Ecto neural progenitor cell (in vitro differentiated cells): ENCODE data around the gene MAP4K4.

Experiments
- DNase-seq: peaks from one replicate; pipeline ENCODE4 v3.0.0-alpha.2; 2018; ENCODE audit warnings: low spot score

Gene MAP4K4

DNA sequence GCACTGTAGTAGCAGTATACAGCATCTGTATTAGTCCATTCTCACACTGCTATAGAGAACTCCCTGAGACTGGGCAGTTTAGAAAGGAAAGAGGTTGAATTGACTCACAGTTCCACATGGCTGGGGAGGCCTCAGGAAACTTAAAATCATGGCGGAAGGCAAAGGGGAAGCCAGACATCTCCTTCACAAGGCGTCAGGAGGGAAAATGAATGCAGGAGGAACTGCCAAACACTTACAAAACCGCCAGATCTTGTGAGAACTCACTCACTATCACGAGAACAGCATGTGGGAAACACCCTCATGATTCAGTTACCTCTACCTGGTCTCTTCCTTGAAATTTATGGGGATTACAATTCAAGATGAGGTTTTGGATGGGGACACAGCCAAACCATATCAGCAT, 25.4 kb downstream of the MAP4K4 start:
- DNase-seq, result no peak

DNA sequence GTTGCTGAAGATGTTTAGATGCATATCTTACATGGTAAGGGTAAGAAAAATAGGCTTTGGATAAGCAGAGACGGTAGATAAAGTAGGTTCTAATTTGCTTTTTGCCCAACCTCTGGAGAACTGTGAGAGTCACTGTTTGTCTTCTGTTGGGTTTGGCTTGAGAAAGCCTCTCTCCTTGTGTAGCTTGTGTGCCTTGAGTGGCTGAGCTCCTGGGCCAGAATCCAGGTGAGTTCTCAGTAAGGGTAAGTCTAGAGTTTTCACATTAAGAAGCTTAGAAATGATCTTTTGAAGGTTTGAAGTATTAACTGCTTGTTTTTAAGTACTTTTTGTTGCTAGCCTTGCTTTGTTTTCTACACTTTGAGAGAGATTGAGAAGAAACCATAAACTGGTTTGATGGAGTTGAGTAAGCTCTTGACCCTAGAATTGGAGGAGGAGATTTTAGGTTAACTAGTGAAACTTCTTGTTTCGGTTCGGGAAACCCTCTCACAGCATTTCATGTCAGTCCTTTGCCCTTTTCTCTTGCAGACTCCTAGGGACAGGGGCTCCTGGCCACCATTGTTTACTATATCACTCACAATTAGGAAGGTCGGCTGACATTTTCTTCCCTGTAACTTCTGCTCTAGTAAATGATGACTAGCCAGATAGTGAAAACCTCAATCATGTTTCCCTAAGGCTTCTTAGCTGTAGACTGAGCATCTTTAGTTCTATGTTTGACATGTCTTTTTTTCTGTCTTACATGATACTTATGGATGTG, 26.0 kb downstream of the MAP4K4 start:
- no peak for DNase-seq

DNA sequence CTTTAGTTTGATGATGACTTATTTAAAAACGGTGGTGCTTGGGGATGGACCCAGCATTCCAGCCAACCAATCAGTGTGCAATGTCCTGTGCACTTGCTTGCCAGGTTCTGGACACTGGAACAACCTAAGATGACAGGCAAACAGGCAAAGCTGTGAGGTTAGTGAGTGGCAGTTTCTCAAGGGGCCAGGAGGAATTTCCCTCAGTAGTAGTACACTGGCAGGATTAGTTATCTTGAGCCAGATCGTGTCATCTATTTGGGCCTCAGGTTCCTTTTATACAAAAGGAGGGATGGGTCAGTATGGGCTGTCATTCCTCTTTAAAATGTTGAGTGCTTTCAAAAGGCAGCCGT, 26.6 kb downstream of the MAP4K4 start:
- no peak for DNase-seq

DNA sequence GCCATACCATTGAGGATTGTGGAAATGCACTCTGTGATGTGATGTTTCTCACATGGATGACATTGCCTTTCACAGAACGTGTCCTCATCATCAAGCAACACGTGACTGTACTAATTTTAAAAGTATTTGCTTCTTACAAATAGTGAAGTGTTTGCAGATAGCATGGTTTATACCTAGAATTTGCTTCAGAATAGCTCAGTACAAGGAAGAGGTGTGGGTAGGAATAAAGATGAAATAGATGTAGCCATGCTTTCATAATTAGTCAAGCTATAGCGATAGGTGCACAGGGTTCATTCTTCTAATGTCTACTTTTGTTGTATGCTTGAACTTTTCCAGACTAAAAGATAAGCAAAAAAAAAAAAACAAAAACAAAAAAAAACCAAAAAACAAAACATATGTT, 27.5 kb downstream of the MAP4K4 start:
- DNase-seq, result no peak

DNA sequence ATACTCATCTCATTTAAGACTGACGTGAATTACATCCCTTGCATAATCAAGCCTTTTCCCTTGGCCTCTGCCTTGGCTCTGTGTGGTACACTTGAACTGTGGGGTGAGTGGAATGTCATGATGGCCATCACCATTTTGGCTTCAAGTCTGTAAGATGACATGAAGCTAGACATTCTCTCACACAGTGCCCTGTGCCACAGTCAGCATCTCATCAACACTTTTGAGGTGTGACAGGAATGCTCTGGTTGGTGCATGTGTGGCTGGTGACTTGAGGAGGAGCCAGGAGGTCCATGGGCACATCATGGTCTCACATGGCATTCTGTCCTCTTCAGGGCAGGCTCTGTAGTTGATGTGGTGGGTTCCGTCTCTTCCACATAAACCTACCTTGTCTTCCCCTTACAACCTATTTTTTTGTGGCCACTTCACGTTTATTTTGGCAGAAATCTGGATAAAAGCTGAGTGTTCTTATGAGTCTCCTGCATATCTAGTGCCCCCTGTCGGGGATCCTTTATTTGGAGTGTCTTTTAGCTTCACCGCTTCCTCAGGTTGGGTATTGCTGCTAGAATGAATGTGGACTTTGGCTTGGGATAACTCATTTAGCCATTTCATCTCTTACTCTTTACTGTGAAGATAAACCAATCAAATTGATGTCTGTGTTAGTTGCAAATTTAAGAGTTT, 28.1 kb downstream of the MAP4K4 start:
- no peak for DNase-seq

DNA sequence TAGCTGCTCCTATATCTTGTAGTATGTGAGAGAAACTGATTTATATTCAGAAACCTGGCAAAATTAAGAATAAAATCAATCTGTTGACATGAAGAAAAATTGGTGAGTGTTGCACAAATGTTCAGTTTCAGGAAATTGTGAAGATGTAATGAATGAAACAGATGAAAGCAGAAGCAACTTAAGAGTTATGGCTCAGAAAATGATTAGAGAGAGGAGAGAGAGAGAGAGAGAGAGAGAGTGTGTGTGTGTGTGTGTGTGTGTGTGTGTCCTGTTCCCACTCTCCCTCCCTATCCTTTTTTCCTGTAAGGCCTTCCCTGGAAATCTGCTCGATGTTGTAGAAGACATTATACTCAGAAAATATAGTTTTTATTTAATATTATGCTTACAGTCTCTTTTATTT, 31.4 kb downstream of the MAP4K4 start:
- DNase-seq, result no peak

DNA sequence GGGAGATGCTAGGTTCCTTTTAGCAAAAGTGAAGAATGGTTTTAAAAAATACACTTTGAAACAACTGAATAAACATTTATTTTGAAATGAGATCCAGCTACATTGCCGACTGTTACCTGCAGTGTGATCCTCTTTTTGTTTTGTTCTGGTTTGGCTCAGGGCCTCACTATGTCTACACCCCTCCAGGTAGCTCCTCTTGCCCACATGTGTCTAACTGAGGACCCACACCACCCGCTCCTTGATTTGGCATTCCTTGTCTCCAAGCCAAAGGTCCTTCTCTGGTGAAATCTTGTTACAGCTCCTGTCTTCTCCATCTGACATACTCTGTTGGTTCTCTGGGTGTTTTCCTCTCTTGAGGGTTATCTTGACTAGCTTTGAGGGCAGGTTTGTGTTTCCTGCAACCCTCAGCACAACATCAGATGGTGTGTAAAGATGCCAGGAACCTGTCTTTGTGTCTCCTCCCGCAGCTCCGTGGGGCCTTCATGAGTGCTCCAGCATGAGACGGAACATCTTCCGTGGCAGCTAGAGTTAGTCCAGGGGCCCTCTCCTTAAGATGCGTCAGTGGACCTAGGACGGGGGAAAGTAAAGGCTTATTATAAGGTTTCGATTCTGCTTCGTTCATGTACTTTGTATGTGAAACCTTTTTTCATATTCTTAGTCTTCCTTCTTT, 32.1 kb downstream of the MAP4K4 start:
- DNase-seq, result no peak

DNA sequence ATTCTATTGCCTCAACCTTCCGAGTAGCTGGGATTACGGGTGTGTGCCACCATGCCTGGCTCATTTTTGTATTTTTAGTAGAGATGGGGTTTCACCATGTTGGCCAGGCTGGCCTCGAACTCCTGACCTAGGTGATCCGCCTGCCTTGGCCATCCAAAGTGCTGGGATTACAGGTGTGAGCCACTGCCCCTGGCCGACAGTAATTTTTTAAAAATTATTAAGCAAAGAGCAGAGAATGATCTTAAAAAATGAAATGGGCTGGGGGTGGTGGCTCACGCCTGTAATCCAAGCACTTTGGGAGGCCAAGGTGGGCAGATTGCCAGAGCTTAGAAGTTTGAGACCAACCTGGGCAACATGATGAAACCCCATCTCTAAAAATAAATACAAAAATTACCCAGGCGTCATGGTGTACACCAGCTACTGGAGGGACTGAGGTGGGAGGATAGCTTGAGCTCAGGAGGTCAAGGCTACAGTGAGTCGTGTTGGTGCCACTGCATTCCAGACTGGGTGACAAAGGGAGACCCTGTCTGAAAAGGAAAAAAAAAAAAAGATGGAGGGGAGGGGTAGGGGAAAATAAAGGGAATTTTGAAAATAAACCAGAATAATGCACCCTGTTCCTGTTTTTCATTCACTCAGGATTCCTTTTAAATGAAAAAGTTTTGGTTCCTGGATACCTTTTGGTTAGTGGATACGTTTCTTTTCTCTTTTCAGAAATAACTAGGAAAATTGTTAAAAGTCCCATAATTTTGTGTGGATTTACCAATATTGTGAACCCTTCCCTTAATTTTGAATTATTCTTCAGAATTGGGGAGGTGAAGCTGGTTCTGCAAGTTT, 33.9 kb downstream of the MAP4K4 start:
- DNase-seq, result no peak

DNA sequence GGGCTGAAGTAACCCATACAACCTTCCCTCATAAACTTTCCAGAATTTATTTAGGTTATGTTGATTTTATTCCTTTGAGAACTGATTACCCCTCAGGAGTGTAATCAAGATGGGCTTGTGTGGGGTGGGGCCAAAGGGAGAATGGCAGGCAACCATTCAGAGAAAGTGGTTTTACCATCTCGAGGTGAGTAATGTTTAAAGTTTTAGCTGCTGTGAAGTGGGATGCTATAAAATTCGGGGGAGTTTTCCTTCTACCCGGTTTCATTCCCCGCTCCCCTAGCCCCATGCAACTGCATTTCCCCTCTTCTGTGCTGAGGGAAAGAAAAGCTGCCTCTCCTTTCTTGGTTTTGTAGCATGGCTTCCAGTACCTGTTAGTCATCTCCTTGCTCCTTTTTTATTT, 34.7 kb downstream of the MAP4K4 start:
- no peak for DNase-seq

DNA sequence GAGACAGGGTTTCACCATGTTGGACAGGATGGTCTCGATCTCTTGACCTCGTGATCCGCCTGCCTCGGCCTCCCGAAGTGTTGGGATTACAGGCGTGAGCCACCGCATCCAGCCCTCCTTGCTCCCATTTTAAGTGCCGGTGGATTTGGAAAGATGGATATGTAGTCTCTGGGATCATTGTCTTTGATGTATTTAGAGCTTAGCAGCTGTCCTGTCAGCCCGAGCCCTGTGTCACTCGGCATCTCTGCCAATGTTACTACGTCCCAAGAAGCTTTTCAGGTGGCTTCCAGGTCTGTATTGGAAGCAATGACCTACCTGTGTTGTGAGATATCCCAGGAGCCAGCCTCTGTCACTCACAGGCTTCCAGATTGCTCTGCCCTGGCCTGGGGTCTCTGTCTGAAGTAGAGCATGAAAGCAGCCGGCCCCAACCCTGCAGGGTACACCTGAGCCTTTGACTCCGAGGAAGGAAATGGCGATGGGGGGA, 35.3 kb downstream of the MAP4K4 start:
- DNase-seq, result no peak

DNA sequence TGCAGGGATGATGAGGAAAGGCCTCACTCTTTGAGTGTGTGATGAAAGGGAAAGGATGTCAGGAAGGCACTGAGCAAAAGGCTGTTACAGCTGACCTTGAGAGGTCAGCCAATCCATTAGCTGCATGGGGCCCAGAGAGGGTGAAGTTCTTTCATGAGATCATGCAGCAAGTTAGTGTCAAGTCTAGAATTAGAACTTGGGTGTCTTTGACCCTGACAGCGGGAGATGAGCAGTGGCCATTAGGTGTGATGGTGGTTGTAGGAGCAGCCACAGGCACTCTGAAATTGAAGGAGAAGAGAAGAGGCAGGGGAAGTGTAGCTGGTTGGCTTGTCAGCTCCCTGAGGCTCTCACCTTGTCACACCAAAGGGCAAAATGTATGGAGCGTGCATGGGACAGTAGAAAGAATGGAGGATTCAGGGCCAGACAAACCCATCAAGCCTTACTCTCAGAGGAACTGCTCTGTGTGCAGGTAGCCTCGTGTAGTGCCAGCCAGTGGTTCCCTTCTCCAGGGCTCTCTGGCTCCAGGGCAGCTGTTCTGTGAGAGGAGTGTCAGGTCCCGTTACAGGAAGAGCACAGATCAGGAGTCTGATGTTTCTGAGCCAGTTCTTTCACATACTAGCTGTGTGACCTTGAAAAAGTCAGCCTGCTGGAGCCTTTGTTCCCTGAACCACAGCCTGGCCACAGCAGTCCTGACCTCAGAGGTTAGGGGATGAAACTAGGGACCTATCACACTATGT, 35.9 kb downstream of the MAP4K4 start:
- no peak for DNase-seq

DNA sequence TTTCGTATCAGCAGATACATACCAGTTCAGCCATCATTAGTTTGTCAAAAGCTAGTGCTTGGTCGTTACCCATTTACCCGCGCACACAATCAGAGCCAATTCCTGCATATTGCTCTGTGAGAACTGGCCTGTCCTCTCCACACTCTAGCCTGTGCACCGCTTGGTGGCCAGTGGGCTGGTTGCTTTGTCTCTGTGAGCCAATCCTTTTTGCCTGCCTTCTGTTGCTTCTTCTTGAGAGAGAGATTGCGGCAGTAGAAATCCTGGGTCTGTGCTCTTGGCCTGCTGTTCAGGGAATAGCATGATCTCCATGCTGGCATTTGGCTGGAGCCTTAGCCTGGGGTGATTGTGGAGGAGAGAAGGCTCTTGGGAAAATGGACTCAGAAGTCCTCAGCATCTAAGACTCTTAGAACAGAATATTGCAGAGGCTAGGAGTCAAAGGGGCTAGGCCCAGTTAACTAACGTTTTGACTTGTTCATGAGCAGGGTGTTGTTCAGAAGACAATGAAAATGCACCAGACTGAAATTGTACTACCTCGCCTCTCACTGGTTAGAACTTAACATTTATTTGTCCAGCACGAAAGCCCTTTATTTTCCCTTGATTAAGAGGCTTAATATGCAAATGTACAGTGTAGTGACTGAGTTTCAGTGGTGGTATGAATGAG, 37.1 kb downstream of the MAP4K4 start:
- no peak for DNase-seq

DNA sequence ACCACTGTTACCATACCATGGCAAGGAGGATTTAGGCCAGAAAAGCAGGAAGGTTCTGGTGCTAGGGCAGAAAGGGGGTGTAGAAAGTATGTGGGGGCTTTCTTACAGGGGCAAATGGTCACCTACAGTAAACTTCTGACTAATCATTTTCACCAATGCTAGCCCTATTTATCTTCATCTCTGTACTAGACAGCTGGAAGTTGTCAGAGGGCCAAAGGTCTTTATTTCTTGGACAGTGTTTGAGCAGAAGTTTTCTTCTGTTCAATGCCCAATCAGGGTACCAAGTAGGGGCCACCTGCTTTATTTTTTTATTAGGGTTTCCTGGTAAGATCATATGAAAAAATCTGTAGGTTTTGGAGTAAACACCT, 37.6 kb downstream of the MAP4K4 start:
- DNase-seq, result no peak

DNA sequence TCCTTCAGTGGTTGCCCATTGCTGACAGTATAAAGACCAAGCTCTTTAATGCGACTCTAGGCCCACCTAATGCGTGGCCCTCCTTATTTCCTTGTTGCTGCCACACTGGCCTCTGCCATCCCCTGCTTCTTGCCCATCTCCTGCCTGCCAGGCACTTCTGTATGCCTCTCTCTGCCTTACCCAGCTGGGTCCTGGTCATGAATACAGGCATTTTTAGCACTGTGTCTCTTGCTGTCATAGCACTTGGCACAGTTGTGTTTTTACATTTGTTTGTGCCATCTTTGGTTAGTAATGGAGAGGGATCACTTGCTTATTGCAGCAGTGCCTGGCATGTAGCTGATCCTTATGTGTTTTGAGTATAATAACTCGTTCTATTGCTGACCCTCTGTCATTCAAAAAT, 38.7 kb downstream of the MAP4K4 start:
- DNase-seq, result no peak

DNA sequence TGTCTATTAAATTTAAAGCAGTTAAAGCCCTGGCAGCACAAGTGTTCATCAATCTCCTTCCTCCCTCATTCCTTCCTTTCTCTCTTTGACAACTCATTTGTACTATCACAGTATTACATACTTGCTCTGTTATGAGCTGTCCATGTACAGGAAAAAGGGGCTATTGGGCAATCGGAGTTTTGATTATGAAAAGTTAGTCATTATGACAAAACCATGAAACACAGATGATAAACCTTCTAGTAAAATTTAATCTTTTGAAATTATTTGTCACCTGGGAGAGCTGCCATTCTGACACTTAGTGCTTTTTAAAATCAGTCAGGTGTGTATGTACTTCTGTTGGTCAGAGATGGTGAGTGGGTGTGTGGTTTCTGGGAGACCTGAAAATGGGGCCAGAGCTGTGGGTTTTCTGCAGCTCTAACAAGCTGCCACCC, 39.4 kb downstream of the MAP4K4 start:
- DNase-seq, result no peak

DNA sequence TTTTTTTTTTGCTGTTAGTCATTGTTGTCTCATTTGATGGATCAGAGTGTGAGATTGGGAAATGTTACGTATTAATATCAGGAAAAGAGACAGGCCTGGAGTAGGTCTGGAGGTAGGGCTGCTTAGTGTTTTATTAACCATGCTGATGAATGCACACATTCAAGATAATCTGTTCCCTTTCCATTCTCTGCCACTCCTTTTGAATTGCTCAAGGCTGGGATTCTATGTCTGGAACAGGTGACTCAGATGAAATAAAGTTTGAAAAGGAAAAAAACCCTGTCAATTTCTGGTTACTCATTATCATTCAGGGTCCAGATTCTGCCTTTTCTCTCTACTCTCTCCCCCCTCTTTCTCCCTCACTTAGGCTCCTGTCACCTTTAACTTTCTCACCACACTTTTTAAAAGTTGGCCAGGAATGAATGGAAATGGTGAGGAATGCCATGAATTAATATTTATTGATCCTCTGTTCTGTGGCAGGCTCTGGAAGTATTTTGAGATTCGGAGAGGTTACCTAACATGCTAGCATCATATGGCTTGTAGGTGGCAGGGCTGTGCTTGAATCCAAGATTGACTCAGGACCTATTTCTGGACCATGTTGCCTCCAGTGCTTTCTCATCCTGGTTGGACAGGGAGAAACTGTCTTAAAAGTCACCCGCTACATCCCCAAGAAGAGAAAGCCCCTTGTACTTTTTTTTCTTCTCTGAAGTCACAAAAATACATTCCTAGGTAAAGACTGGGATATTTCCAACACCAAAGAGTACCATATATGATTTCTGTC, 40.2 kb downstream of the MAP4K4 start:
- no peak for DNase-seq

DNA sequence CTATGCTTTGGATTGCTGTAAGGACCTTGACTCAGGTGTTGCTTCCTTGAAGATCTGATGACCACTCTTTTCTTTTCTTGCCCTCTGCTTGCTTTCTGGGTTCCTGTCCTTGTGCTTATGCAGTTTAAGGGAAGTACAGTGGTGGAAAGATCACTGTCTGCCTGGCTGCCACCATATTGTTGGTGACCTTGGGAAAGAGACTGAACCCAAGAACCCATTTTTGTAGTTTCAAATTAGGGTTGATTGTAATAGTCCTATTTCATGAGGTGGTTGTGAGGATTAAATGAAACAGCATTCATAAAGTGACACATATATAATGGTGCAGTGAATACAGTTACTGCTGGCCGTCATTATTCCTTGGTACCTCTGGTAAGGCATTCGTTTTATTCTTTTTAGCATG, 41.1 kb downstream of the MAP4K4 start:
- DNase-seq, result no peak

DNA sequence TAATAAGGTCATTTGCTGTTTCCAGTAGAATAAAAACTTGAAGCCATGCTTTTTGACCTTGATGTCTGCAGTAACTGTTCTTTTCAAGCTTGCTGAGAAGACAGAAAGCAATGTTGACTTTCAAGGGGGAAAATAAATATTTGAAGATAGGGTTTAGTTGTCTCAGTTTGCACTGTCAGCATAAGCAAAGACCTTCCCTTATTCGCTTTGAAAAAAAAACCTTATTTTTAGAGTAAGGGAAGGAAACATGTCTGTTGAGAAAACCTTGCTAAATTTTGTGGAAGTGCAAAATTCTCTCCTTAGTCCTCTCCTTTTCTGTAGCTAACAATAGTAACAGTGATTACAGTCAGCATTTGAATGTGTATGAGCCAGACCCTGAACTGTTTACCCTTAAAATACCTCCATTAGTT, 43.1 kb downstream of the MAP4K4 start:
- DNase-seq, result no peak

DNA sequence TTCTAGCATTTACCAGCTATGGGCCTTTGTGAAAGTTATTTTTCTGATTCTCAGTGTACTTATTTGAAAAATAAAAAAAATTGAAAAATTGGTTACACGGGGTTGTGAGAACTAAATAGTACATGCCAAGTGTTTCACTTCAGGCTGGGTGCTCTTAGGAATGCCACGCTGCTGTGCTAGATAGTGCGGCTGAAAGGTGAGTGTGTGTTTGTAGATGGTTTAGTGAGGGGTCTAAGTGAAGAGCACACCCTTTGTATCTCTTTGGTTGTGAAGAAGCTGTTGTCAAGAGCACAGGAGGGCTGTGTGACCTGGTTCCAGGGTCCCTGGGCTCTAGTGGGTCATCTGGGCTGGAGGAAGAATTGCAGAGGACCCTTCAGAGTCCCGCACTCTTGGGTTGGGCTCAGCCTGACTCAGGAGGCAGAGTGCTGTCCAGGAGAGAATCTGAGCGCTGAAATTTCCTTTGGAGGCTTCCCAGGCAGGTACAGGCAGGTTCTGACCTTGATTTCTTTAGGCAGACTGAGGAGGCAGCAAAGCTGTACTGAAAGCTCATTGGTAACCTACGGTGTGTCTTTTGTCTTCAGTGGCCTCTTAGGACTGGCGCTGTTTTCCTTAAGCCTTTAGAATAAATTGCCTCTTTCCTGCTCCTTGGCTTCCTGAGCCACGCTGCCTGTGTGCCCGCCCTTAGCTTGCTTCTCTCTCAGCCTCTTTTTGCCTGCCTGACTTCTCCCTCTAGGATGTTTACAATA, 44.4 kb downstream of the MAP4K4 start:
- peak; percentile 51 for DNase-seq

DNA sequence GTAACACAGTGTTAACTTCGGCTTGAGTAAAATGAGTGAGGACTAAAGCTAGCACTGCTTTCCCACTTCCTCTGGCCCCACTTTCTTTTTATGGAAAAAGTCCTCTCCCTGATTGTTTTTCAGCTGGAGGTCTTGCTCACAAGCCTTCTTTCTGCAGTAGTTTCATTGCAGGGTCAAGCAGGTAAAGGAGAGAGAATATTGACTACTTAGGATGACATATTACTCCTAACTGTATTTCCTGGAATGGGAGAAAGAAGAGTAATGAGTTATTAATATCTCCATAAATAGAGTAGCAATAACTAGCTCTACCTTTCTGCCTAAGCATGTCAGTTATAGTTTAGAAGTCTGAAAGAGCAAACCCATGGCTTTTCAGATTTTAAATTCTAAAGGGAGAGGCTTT, 45.0 kb downstream of the MAP4K4 start:
- no peak for DNase-seq
